HepG2 (cell line): ENCODE results near the gene BCL2L2. TPM values are rescaled to one million over a fixed set of nuclear protein-coding genes. Genes with fewer than 3 reads are reported as not detected.
A peak's percentile ranks its signal among the peaks of the same experiment; 100 is the strongest.

ENCODE experiments used
- CC2D1A ChIP-seq: sonication (generic); formaldehyde crosslinking; IDR thresholded peaks from 2 replicates; pipeline ENCODE4 v1.8.1; 2023; ENCODE audit warnings: mild to moderate bottlenecking, missing genetic modification reagents
- HNRNPLL ChIP-seq: fragments of 200-400 bp; formaldehyde crosslinking; IDR thresholded peaks from 2 replicates; pipeline ENCODE4 v1.6.1; 2017; ENCODE audit warnings: mild to moderate bottlenecking, low read depth, low read length; ENCODE audit not compliant: poor library complexity, severe bottlenecking
- IRX3 ChIP-seq: sonication (generic); formaldehyde crosslinking; IDR thresholded peaks from 2 replicates; pipeline ENCODE4 v1.8.1; 2023; ENCODE audit warnings: mild to moderate bottlenecking, low read depth, missing genetic modification reagents, borderline replicate concordance
- MNT ChIP-seq: fragments of 450-650 bp; IDR thresholded peaks from 2 replicates; pipeline ENCODE4 v1.6.1; 2016
- MZF1 ChIP-seq: sonication (generic); formaldehyde crosslinking; IDR thresholded peaks from 2 replicates; pipeline ENCODE4 v1.8.1; 2023; ENCODE audit warnings: mild to moderate bottlenecking, missing genetic modification reagents, borderline replicate concordance
- NCOA1 ChIP-seq: sonication (generic); formaldehyde crosslinking; IDR thresholded peaks from 2 replicates; pipeline ENCODE4 v1.9.0; 2021; ENCODE audit warnings: missing genetic modification reagents
- PTBP1 ChIP-seq: fragments of 200-400 bp; formaldehyde crosslinking; IDR thresholded peaks from 2 replicates; pipeline ENCODE4 v1.6.1; 2018; ENCODE audit warnings: low read length, low read depth; ENCODE audit not compliant: poor library complexity, severe bottlenecking
- RBFOX2 ChIP-seq: fragments of 200-400 bp; formaldehyde crosslinking; IDR thresholded peaks from 2 replicates; pipeline ENCODE4 v1.6.1; 2017; ENCODE audit warnings: low read depth, mild to moderate bottlenecking, low read length
- SALL2 ChIP-seq: sonication (generic); formaldehyde crosslinking; IDR thresholded peaks from 2 replicates; pipeline ENCODE4 v1.8.1; 2023; ENCODE audit warnings: mild to moderate bottlenecking, missing genetic modification reagents, inconsistent platforms
- TBP ChIP-seq: sonication (generic); formaldehyde crosslinking; IDR thresholded peaks from 2 replicates; pipeline ENCODE4 v1.5.0; 2020; ENCODE audit warnings: missing genetic modification reagents
- TCF12 ChIP-seq, 2 experiments: fragments of 450-650 bp in 1 of 2; sonication (generic) in 1 of 2; formaldehyde crosslinking in 1 of 2; IDR thresholded peaks; 2 replicates each; pipeline versions ENCODE4 v1.6.1 to v1.8.0; 2017 to 2022; ENCODE audit warnings: antibody characterized with exemption in 1 of 2, mild to moderate bottlenecking in 1 of 2, missing genetic modification reagents in 1 of 2, moderate library complexity in 1 of 2
- THRA ChIP-seq: sonication (generic); formaldehyde crosslinking; IDR thresholded peaks from 2 replicates; pipeline ENCODE4 v1.4.0; 2020; ENCODE audit warnings: missing genetic modification reagents, borderline replicate concordance
- TIGD3 ChIP-seq: sonication (generic); formaldehyde crosslinking; IDR thresholded peaks from 2 replicates; pipeline ENCODE4 v1.5.1; 2020; ENCODE audit warnings: mild to moderate bottlenecking, missing genetic modification reagents, borderline replicate concordance
- ZBTB44 ChIP-seq: sonication (generic); formaldehyde crosslinking; IDR thresholded peaks from 2 replicates; pipeline ENCODE4 v1.4.0; 2020; ENCODE audit warnings: missing genetic modification reagents
- ZNF20 ChIP-seq: sonication (generic); formaldehyde crosslinking; IDR thresholded peaks from 2 replicates; pipeline ENCODE4 v1.4.0; 2020; ENCODE audit warnings: mild to moderate bottlenecking, moderate library complexity, missing genetic modification reagents
- ZNF224 ChIP-seq: sonication (generic); formaldehyde crosslinking; IDR thresholded peaks from 2 replicates; pipeline ENCODE4 v1.5.0; 2020; ENCODE audit warnings: mild to moderate bottlenecking, missing genetic modification reagents
- ZNF232 ChIP-seq: sonication (generic); formaldehyde crosslinking; IDR thresholded peaks from 2 replicates; pipeline ENCODE4 v1.4.0; 2020; ENCODE audit warnings: missing genetic modification reagents, borderline replicate concordance
- ZNF451 ChIP-seq: sonication (generic); formaldehyde crosslinking; IDR thresholded peaks from 2 replicates; pipeline ENCODE4 v1.5.0; 2020; ENCODE audit warnings: mild to moderate bottlenecking, missing genetic modification reagents
- ZNF549 ChIP-seq: sonication (generic); formaldehyde crosslinking; IDR thresholded peaks from 2 replicates; pipeline ENCODE4 v1.5.0; 2020; ENCODE audit warnings: missing genetic modification reagents
- ZNF614 ChIP-seq: IDR thresholded peaks from 2 replicates; pipeline ENCODE4 v1.6.1; 2018; ENCODE audit warnings: missing biosample characterization, missing genetic modification reagents, inconsistent platforms, borderline replicate concordance
- ZNF788 ChIP-seq: sonication (generic); formaldehyde crosslinking; IDR thresholded peaks from 2 replicates; pipeline ENCODE4 v1.5.0; 2020; ENCODE audit warnings: mild to moderate bottlenecking, missing genetic modification reagents, borderline replicate concordance
- ZNF883 ChIP-seq: sonication (generic); formaldehyde crosslinking; IDR thresholded peaks from 2 replicates; pipeline ENCODE4 v1.5.1; 2020; ENCODE audit warnings: mild to moderate bottlenecking, missing genetic modification reagents; ENCODE audit errors: not compliant biosample characterization
- polyA plus RNA-seq, 8 experiments: library from polyadenylated mRNA; depleted of rRNA in 3 of 8; stranded (reverse) in 7 of 8; unstranded in 1 of 8; fragments of >200 nt; fragmentation: Illumina TruSeq in 4 of 8; extraction: Trizol in 4 of 8; gene quantifications; 2 replicates each; pipeline versions ENCODE4 v1.2.1 to v1.2.3, GENCODE V29; 2011 to 2016; ENCODE audit warnings: low read depth in 4 of 8, missing spikeins in 1 of 8, mixed read lengths in 1 of 8; ENCODE audit not compliant: insufficient read depth in 1 of 8
- total RNA-seq, 5 experiments: library from RNA; depleted of rRNA; stranded (reverse); fragments of >200 nt; fragmentation: Illumina TruSeq; extraction: Trizol; gene quantifications; 2 replicates each; pipeline ENCODE4 v1.2.3, GENCODE V29; 2016; ENCODE audit warnings: low read depth in 1 of 5
- TF ChIP-seq, protein P1 (sequence below): sonication (generic); formaldehyde crosslinking; IDR thresholded peaks from 2 replicates; pipeline ENCODE4 v1.8.0; 2022; ENCODE audit warnings: missing genetic modification reagents, mild to moderate bottlenecking, borderline replicate concordance

The BCL2L2 gene
- total and polyA plus RNA-seq, 2 of the 13 experiments (the other 11 are each of a cell fraction or from before 2014, with no cell fraction given) = 28.1 to 49.8 TPM

GRCh38 chr14:23300687-23301223, 5.9 kb upstream of the BCL2L2 start (continued):
- TF ChIP-seq, protein P1, sequence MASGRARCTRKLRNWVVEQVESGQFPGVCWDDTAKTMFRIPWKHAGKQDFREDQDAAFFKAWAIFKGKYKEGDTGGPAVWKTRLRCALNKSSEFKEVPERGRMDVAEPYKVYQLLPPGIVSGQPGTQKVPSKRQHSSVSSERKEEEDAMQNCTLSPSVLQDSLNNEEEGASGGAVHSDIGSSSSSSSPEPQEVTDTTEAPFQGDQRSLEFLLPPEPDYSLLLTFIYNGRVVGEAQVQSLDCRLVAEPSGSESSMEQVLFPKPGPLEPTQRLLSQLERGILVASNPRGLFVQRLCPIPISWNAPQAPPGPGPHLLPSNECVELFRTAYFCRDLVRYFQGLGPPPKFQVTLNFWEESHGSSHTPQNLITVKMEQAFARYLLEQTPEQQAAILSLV (CRISPR knock-in tag) = no peak
- no peak for TF ChIP-seq ZNF451 (CRISPR knock-in tag)
- no peak for TF ChIP-seq ZNF549 (CRISPR knock-in tag)
- no peak for TF ChIP-seq NCOA1 (CRISPR knock-in tag)
- no peak for TF ChIP-seq ZNF20 (CRISPR knock-in tag)
- TF ChIP-seq ZBTB44 (CRISPR knock-in tag) = no peak
- TF ChIP-seq PTBP1 = no peak
- TF ChIP-seq ZNF883 (CRISPR knock-in tag) = no peak
- no peak for TF ChIP-seq MZF1 (CRISPR knock-in tag)
- TF ChIP-seq THRA (CRISPR knock-in tag) = no peak
- no peak for TF ChIP-seq TCF12 (IDR thresholded peaks at IDR 0.05)
- no peak for TF ChIP-seq TCF12 (CRISPR knock-in tag; IDR thresholded peaks at IDR 0.05)
- TF ChIP-seq HNRNPLL = no peak
- TF ChIP-seq ZNF224 (CRISPR knock-in tag) = 0 out of 2 replicates have a peak, but pooled peaks have one; percentile 43
- no peak for TF ChIP-seq RBFOX2
- TF ChIP-seq ZNF614 (CRISPR knock-in tag) = no peak
- no peak for TF ChIP-seq IRX3 (CRISPR knock-in tag)
- TF ChIP-seq TBP (CRISPR knock-in tag) = no peak
- no peak; the same call in 1 of the 2 replicates for TF ChIP-seq CC2D1A (CRISPR knock-in tag)
- no peak for TF ChIP-seq MNT
- no peak for TF ChIP-seq ZNF232 (CRISPR knock-in tag)
- no peak for TF ChIP-seq TIGD3 (CRISPR knock-in tag)
- no peak for TF ChIP-seq SALL2
- peak; percentile 8; the same call in 1 of the 2 replicates for TF ChIP-seq ZNF788
